Thyroid gland (tissue), 4 donors: Measurements from ENCODE around the gene LDLR.

ENCODE experiments used
- POLR2A ChIP-seq, 2 donors: fragments of 450-650 bp; IDR thresholded peaks; one replicate each; pipeline ENCODE4 v1.6.1; 2017; ENCODE audit warnings: antibody characterized with exemption in 2 of 2, mild to moderate bottlenecking in 2 of 2, moderate library complexity in 1 of 2
- TF ChIP-seq, protein P1 (sequence below), 6 experiments: fragments of 200-600 bp in 3 of 6; fragments of 450-650 bp in 3 of 6; sonication (generic) in 3 of 6; IDR thresholded peaks; one replicate each; pipeline ENCODE4 v1.5.1; 2016 to 2019; ENCODE audit warnings: antibody characterized with exemption in 6 of 6, mild to moderate bottlenecking in 2 of 6, inconsistent platforms in 1 of 6, moderate library complexity in 1 of 6

DNA sequence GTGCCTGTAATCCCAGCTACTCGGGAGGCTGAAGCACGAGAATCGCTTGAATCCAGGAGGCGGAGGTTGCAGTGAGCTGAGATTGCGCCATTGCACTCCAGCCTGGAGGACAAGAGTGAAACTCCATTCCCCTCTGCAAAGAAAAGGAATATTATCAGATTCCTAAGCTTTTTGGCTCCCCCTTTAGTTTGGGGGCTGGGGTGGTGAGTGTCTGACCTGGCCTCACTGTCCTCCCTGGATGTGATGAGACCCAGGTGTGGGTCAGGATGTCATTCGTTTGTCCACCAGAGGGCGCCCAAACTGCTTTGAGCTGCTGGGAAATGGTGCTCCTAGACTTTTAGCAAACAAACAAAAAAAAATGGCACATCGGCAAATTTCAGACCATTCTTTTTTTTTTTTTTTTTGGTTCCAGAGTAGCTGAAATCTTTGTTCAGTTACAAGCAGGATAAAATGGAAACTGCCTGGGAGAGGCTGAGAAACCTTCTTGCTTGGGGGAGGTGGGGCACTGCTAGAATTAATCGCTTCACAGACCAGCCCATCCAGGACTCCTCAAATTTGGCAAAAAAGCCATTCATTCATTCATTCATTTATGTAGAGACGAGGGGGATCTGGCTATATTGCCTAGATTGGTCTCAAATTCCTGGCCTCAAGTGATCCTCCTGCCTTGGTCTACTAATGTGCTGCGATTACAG, 36.9 kb downstream of the LDLR start:
- TF ChIP-seq, protein P1, sequence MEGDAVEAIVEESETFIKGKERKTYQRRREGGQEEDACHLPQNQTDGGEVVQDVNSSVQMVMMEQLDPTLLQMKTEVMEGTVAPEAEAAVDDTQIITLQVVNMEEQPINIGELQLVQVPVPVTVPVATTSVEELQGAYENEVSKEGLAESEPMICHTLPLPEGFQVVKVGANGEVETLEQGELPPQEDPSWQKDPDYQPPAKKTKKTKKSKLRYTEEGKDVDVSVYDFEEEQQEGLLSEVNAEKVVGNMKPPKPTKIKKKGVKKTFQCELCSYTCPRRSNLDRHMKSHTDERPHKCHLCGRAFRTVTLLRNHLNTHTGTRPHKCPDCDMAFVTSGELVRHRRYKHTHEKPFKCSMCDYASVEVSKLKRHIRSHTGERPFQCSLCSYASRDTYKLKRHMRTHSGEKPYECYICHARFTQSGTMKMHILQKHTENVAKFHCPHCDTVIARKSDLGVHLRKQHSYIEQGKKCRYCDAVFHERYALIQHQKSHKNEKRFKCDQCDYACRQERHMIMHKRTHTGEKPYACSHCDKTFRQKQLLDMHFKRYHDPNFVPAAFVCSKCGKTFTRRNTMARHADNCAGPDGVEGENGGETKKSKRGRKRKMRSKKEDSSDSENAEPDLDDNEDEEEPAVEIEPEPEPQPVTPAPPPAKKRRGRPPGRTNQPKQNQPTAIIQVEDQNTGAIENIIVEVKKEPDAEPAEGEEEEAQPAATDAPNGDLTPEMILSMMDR (IDR thresholded peaks at IDR 0.05) = peak; percentile 48 to 74 (median 62)
- TF ChIP-seq POLR2A (IDR thresholded peaks at IDR 0.05) = no peak
